Activated CD4-positive, alpha-beta T cell treated with anti-CD3 and anti-CD28 coated beads, Interleukin-2, amount 50 U/mL, for 24 hours (primary cell): ENCODE data around the gene SYNPO2L.
"Not testable (repeated sequence)": the region's sequence is repeated elsewhere in the genome, so short reads cannot be mapped to it uniquely, and the experiment has no call there.

Source experiments
- DNase-seq, 2 donors: peaks; one replicate each; pipeline ENCODE4 v3.0.0-alpha.2; 2020; ENCODE audit warnings: low read depth in 1 of 2, low spot score in 1 of 2

SYNPO2L gene

GRCh38 chr10:73655990-73656298 is at the start of gene SYNPO2L:
SYNPO2L (minus strand) TSS chr10:73656029; CDS start chr10:73655922, 107 bp downstream.
- no peak for DNase-seq

- DNase-seq = not testable (repeated sequence)
These were observed 48.1 kb upstream of the SYNPO2L start for GRCh38 chr10:73703924-73704323.

GRCh38 chr10:73698819-73699218 is 43.0 kb upstream of the SYNPO2L start:
- DNase-seq = not testable (repeated sequence)

GRCh38 chr10:73697675-73698159 is 41.9 kb upstream of the SYNPO2L start, which contains the start of gene AGAP5:
AGAP5 (minus strand) TSS chr10:73698109; CDS start chr10:73697755, 354 bp downstream.
- not testable (repeated sequence) for DNase-seq

GRCh38 chr10:73695302-73695701 is 39.5 kb upstream of the SYNPO2L start:
- DNase-seq = not testable (repeated sequence)

- DNase-seq = not testable (repeated sequence)
These were observed 34.9 kb upstream of the SYNPO2L start for GRCh38 chr10:73690755-73691154.

- DNase-seq = not testable (repeated sequence)
These were observed 33.8 kb upstream of the SYNPO2L start for GRCh38 chr10:73689596-73689995.

GRCh38 chr10:73687641-73688040 is 31.8 kb upstream of the SYNPO2L start:
- not testable (repeated sequence) for DNase-seq

- not testable (repeated sequence) for DNase-seq
These were observed 18.7 kb upstream of the SYNPO2L start for GRCh38 chr10:73674546-73674945.

GRCh38 chr10:73668378-73668777 is 12.5 kb upstream of the SYNPO2L start:
- DNase-seq = not testable (repeated sequence)

- not testable (repeated sequence) for DNase-seq
These were observed 10.5 kb upstream of the SYNPO2L start for GRCh38 chr10:73666153-73666809.

GRCh38 chr10:73665581-73665980 is 9.8 kb upstream of the SYNPO2L start:
- DNase-seq = not testable (repeated sequence)

- DNase-seq = not testable (repeated sequence)
These were observed 8.6 kb upstream of the SYNPO2L start for GRCh38 chr10:73664156-73665040.

GRCh38 chr10:73663621-73664020 is 7.8 kb upstream of the SYNPO2L start:
- DNase-seq = not testable (repeated sequence)

GRCh38 chr10:73662705-73663104 is 6.9 kb upstream of the SYNPO2L start:
- DNase-seq = not testable (repeated sequence)

GRCh38 chr10:73655257-73655989 is 406 bp downstream of the SYNPO2L start:
- no peak for DNase-seq

GRCh38 chr10:73653701-73654100 is 2.1 kb downstream of the SYNPO2L start:
- DNase-seq = no peak

- no peak for DNase-seq
These were observed 2.6 kb downstream of the SYNPO2L start for GRCh38 chr10:73653195-73653594.

GRCh38 chr10:73650537-73651331 is 5.1 kb downstream of the SYNPO2L start:
- no peak for DNase-seq

GRCh38 chr10:73649876-73650536 is 5.8 kb downstream of the SYNPO2L start:
- no peak for DNase-seq
